Measurements from ENCODE around the gene CAP2.
"Not testable (repeated sequence)": the region's sequence is repeated elsewhere in the genome, so short reads cannot be mapped to it uniquely, and the experiment has no call there.

Gene CAP2

GRCh38 chr6:17585766-17586490, 192.5 kb downstream of the CAP2 start:
- no peak overlapping the region for H2AK5ac ChIP-seq (ENCODE audit: low read depth, low read length)
- H4K8ac ChIP-seq (ENCODE audit: low read depth, low read length), result no peak overlapping the region
- no peak overlapping the region for H3K4me3 ChIP-seq (ENCODE audit: low read length in 2 of 2)
- no peaks in the 10 kb centered on the region for H3K9me3 ChIP-seq (replicated peaks in 1 of 2; ENCODE audit: control insufficient read depth in 2 of 2, insufficient read depth in 1 of 2, low read depth in 1 of 2, low read length in 2 of 2)
- no peak overlapping the region for H2AFZ ChIP-seq (ENCODE audit: low read length)
- H3K36me3 ChIP-seq (replicated peaks in 1 of 2; ENCODE audit: control insufficient read depth in 2 of 2, insufficient read depth in 2 of 2, low read length in 2 of 2), result no peaks in the 10 kb centered on the region
- H3K14ac ChIP-seq (ENCODE audit: low read length), result no peak overlapping the region
- H3K9ac ChIP-seq (ENCODE audit: low read depth, low read length, poor library complexity), result no peak overlapping the region
- H3K4me2 ChIP-seq (ENCODE audit: insufficient read depth, low read length, poor library complexity, severe bottlenecking), result no peak overlapping the region
- H3K18ac ChIP-seq (ENCODE audit: low read length), result no peak overlapping the region
- H3K27ac ChIP-seq (replicated peaks; ENCODE audit: low read length), result no peak overlapping the region
- H3K23ac ChIP-seq (ENCODE audit: low read depth, low read length, poor library complexity), result no peak overlapping the region
- H2BK12ac ChIP-seq (ENCODE audit: low read length), result no peak overlapping the region
- no peaks in the 10 kb centered on the region for H3K27me3 ChIP-seq (ENCODE audit: control insufficient read depth in 3 of 3, insufficient read depth in 3 of 3, low read depth in 1 of 3, low read length in 3 of 3)
- H3K4ac ChIP-seq (ENCODE audit: low read length), result no peak overlapping the region
- no peak overlapping the region for H2BK15ac ChIP-seq (ENCODE audit: low read length)
- no peak for DNase-seq (ENCODE audit: low spot score)
- peaks cover 0 to 4% of the 10 kb centered on the region in 2 donors for H3K4me1 ChIP-seq (ENCODE audit: control insufficient read depth in 2 of 2, insufficient read depth in 1 of 2, low read depth in 1 of 2, low read length in 2 of 2)
- no peak overlapping the region for H2BK5ac ChIP-seq (ENCODE audit: low read length)
- no peak overlapping the region for H2BK120ac ChIP-seq (ENCODE audit: low read depth, low read length)
- H4K91ac ChIP-seq (ENCODE audit: low read depth, low read length, poor library complexity), result no peak overlapping the region
- no CpG with 5 or more reads among the region's 7 CpGs for WGBS, 2 donors (ENCODE audit: extremely low coverage in 2 of 2, insufficient read length in 2 of 2, insufficient replicate concordance in 1 of 2)
- no peaks in the 10 kb centered on the region for H3K79me1 ChIP-seq (ENCODE audit: low read depth, low read length)

GRCh38 chr6:17586623-17587022, 193.2 kb downstream of the CAP2 start:
- H3K18ac ChIP-seq (ENCODE audit: low read length); H3K9ac ChIP-seq (ENCODE audit: low read depth, low read length, poor library complexity); H4K91ac ChIP-seq (ENCODE audit: low read depth, low read length, poor library complexity); H3K14ac ChIP-seq (ENCODE audit: low read length); H4K8ac ChIP-seq (ENCODE audit: low read depth, low read length); H3K4me3 ChIP-seq (ENCODE audit: low read length in 2 of 2); H3K27me3 ChIP-seq (ENCODE audit: control insufficient read depth in 3 of 3, insufficient read depth in 3 of 3, low read depth in 1 of 3, low read length in 3 of 3); H2BK12ac ChIP-seq (ENCODE audit: low read length); H3K23ac ChIP-seq (ENCODE audit: low read depth, low read length, poor library complexity); H2BK5ac ChIP-seq (ENCODE audit: low read length); H3K4ac ChIP-seq (ENCODE audit: low read length); H3K79me1 ChIP-seq (ENCODE audit: low read depth, low read length); H2AFZ ChIP-seq (ENCODE audit: low read length); H3K27ac ChIP-seq (replicated peaks; ENCODE audit: low read length); H2BK15ac ChIP-seq (ENCODE audit: low read length); H3K4me2 ChIP-seq (ENCODE audit: insufficient read depth, low read length, poor library complexity, severe bottlenecking); H3K36me3 ChIP-seq (replicated peaks in 1 of 2; ENCODE audit: control insufficient read depth in 2 of 2, insufficient read depth in 2 of 2, low read length in 2 of 2); H3K4me1 ChIP-seq (ENCODE audit: control insufficient read depth in 2 of 2, insufficient read depth in 1 of 2, low read depth in 1 of 2, low read length in 2 of 2); DNase-seq (ENCODE audit: low spot score); H2AK5ac ChIP-seq (ENCODE audit: low read depth, low read length); H2BK120ac ChIP-seq (ENCODE audit: low read depth, low read length); H3K9me3 ChIP-seq (replicated peaks in 1 of 2; ENCODE audit: control insufficient read depth in 2 of 2, insufficient read depth in 1 of 2, low read depth in 1 of 2, low read length in 2 of 2): not testable (repeated sequence)
- 98% methylated on average over 12 to 13 of the region's 13 CpGs for WGBS, 2 donors (ENCODE audit: extremely low coverage in 2 of 2, insufficient read length in 2 of 2, insufficient replicate concordance in 1 of 2)

- Histone ChIP-seq H4K8ac (ENCODE audit: low read depth, low read length) (no peak overlapping the region), H3K9ac (ENCODE audit: low read depth, low read length, poor library complexity) (no peak overlapping the region), H3K36me3 (replicated peaks in 1 of 2; ENCODE audit: control insufficient read depth in 2 of 2, insufficient read depth in 2 of 2, low read length in 2 of 2) (no peaks in the 10 kb centered on the region), H2AFZ (ENCODE audit: low read length) (no peak overlapping the region), H3K4me1 (ENCODE audit: control insufficient read depth in 2 of 2, insufficient read depth in 1 of 2, low read depth in 1 of 2, low read length in 2 of 2) (peaks cover 0 to 4% of the 10 kb centered on the region in 2 donors), H3K4me2 (ENCODE audit: insufficient read depth, low read length, poor library complexity, severe bottlenecking) (no peak overlapping the region), H2AK5ac (ENCODE audit: low read depth, low read length) (no peak overlapping the region), H4K91ac (ENCODE audit: low read depth, low read length, poor library complexity) (no peak overlapping the region), H3K27ac (replicated peaks; ENCODE audit: low read length) (no peak overlapping the region), H3K79me1 (ENCODE audit: low read depth, low read length) (no peaks in the 10 kb centered on the region), H3K14ac (ENCODE audit: low read length) (no peak overlapping the region), H2BK5ac (ENCODE audit: low read length) (no peak overlapping the region), H3K23ac (ENCODE audit: low read depth, low read length, poor library complexity) (no peak overlapping the region), H2BK120ac (ENCODE audit: low read depth, low read length) (no peak overlapping the region), H3K27me3 (ENCODE audit: control insufficient read depth in 3 of 3, insufficient read depth in 3 of 3, low read depth in 1 of 3, low read length in 3 of 3) (no peaks in the 10 kb centered on the region), H3K18ac (ENCODE audit: low read length) (no peak overlapping the region), H3K9me3 (replicated peaks in 1 of 2; ENCODE audit: control insufficient read depth in 2 of 2, insufficient read depth in 1 of 2, low read depth in 1 of 2, low read length in 2 of 2) (no peaks in the 10 kb centered on the region), H3K4me3 (ENCODE audit: low read length in 2 of 2) (no peak overlapping the region), H3K4ac (ENCODE audit: low read length) (no peak overlapping the region), H2BK15ac (ENCODE audit: low read length) (no peak overlapping the region), H2BK12ac (ENCODE audit: low read length) (no peak overlapping the region)
- WGBS, 2 donors (ENCODE audit: extremely low coverage in 2 of 2, insufficient read length in 2 of 2, insufficient replicate concordance in 1 of 2), result no CpG with 5 or more reads among the region's 6 CpGs
- DNase-seq (ENCODE audit: low spot score), result no peak
These were observed 194.6 kb downstream of the CAP2 start for GRCh38 chr6:17588011-17588410.

- Histone ChIP-seq H3K4me3 (ENCODE audit: low read length in 2 of 2) (no peak overlapping the region), H2AFZ (ENCODE audit: low read length) (no peak overlapping the region), H3K4me2 (ENCODE audit: insufficient read depth, low read length, poor library complexity, severe bottlenecking) (no peak overlapping the region), H3K9me3 (replicated peaks in 1 of 2; ENCODE audit: control insufficient read depth in 2 of 2, insufficient read depth in 1 of 2, low read depth in 1 of 2, low read length in 2 of 2) (no peaks in the 10 kb centered on the region), H2BK12ac (ENCODE audit: low read length) (no peak overlapping the region), H3K36me3 (replicated peaks in 1 of 2; ENCODE audit: control insufficient read depth in 2 of 2, insufficient read depth in 2 of 2, low read length in 2 of 2) (no peaks in the 10 kb centered on the region), H2BK5ac (ENCODE audit: low read length) (no peak overlapping the region), H3K4ac (ENCODE audit: low read length) (no peak overlapping the region), H3K27ac (replicated peaks; ENCODE audit: low read length) (no peak overlapping the region), H2BK120ac (ENCODE audit: low read depth, low read length) (no peak overlapping the region), H3K18ac (ENCODE audit: low read length) (no peak overlapping the region), H3K79me1 (ENCODE audit: low read depth, low read length) (no peaks in the 10 kb centered on the region), H3K9ac (ENCODE audit: low read depth, low read length, poor library complexity) (no peak overlapping the region), H4K8ac (ENCODE audit: low read depth, low read length) (no peak overlapping the region), H2AK5ac (ENCODE audit: low read depth, low read length) (no peak overlapping the region), H3K14ac (ENCODE audit: low read length) (no peak overlapping the region), H2BK15ac (ENCODE audit: low read length) (no peak overlapping the region), H3K23ac (ENCODE audit: low read depth, low read length, poor library complexity) (no peak overlapping the region), H3K27me3 (ENCODE audit: control insufficient read depth in 3 of 3, insufficient read depth in 3 of 3, low read depth in 1 of 3, low read length in 3 of 3) (no peaks in the 10 kb centered on the region), H4K91ac (ENCODE audit: low read depth, low read length, poor library complexity) (no peak overlapping the region), H3K4me1 (ENCODE audit: control insufficient read depth in 2 of 2, insufficient read depth in 1 of 2, low read depth in 1 of 2, low read length in 2 of 2) (peaks cover 0 to 1% of the 10 kb centered on the region in 2 donors)
- no CpG with 5 or more reads among the region's 5 CpGs for WGBS, 2 donors (ENCODE audit: extremely low coverage in 2 of 2, insufficient read length in 2 of 2, insufficient replicate concordance in 1 of 2)
- DNase-seq (ENCODE audit: low spot score), result no peak
These were observed 196.2 kb downstream of the CAP2 start for GRCh38 chr6:17589406-17590096.
